IMR-90 (cell line): ENCODE measurements around the gene PIK3R5. TPM values are rescaled to one million over a fixed set of nuclear protein-coding genes. Genes with fewer than 3 reads are reported as not detected.

Source experiments
- ATAC-seq: fragments of 200-7000 bp; cut with Tn5 transposase; 2 replicates; pipeline ENCODE4 v1.9.1; 2020; ENCODE audit warnings: low read depth, mild to moderate bottlenecking, moderate library complexity
- BruUV-seq: library from RNA; stranded (reverse); fragments of 400-500 nt; replicated peaks from 2 replicates; lab custom pipeline; 2021; lab: Mats Ljungman, UMichigan
- CTCF ChIA-PET: fragments of 300-600 bp; formaldehyde crosslinking; extraction: SDS; loops from one replicate; lab custom pipeline; 2021; ENCODE audit warnings: antibody characterized with exemption; lab: Yijun Ruan, JAX
- POLR2A ChIA-PET: fragments of 300-600 bp; sonication (Branson Sonifier 250); formaldehyde crosslinking; loops from one replicate; lab custom pipeline; 2022; ENCODE audit warnings: antibody characterized with exemption; ENCODE audit not compliant: unreplicated experiment; lab: Charles Lee
- DNase-seq: peaks from one replicate; pipeline ENCODE4 v3.0.0; 2013
- H2AFZ ChIP-seq: replicated peaks from 2 replicates; pipeline ENCODE3; 2013; ENCODE audit warnings: low read length, mild to moderate bottlenecking; ENCODE audit not compliant: poor library complexity
- H2AK5ac ChIP-seq: 2 replicates; pipeline ENCODE4 v1.6.1; 2013; ENCODE audit warnings: low read depth, low read length, inconsistent platforms
- H2AK9ac ChIP-seq: replicated peaks from 2 replicates; pipeline ENCODE3; 2013; ENCODE audit warnings: mild to moderate bottlenecking, low read depth, low read length, moderate library complexity; ENCODE audit not compliant: poor library complexity
- H2BK120ac ChIP-seq: 2 replicates; pipeline ENCODE4 v1.6.1; 2013; ENCODE audit warnings: low read depth, low read length, inconsistent platforms
- H2BK15ac ChIP-seq: 3 replicates; pipeline ENCODE4 v1.6.1; 2013; ENCODE audit warnings: low read depth, low read length, inconsistent platforms
- H2BK20ac ChIP-seq: 2 replicates; pipeline ENCODE4 v1.6.1; 2013; ENCODE audit warnings: low read depth, mild to moderate bottlenecking, inconsistent platforms, low read length, moderate library complexity
- H2BK5ac ChIP-seq: 2 replicates; pipeline ENCODE4 v1.6.1; 2013; ENCODE audit warnings: mild to moderate bottlenecking, low read depth, low read length, inconsistent platforms; ENCODE audit not compliant: poor library complexity, severe bottlenecking
- H3K14ac ChIP-seq: replicated peaks from 2 replicates; pipeline ENCODE4 v1.6.1; 2013; ENCODE audit warnings: low read depth, low read length, inconsistent platforms
- H3K18ac ChIP-seq: 2 replicates; pipeline ENCODE4 v1.6.1; 2013; ENCODE audit warnings: low read depth, low read length, control low read depth
- H3K23ac ChIP-seq: 2 replicates; pipeline ENCODE4 v1.6.1; 2013; ENCODE audit warnings: low read depth, low read length, inconsistent platforms
- H3K27ac ChIP-seq: 2 replicates; pipeline ENCODE4 v1.5.1; 2013; ENCODE audit warnings: mild to moderate bottlenecking, control low read depth, low read length; ENCODE audit not compliant: insufficient read depth
- H3K27me3 ChIP-seq: 2 replicates; pipeline ENCODE4 v1.6.1; 2013; ENCODE audit warnings: low read length; ENCODE audit not compliant: control insufficient read depth, insufficient read depth
- H3K36me3 ChIP-seq: 2 replicates; pipeline ENCODE4 v1.6.1; 2013; ENCODE audit warnings: low read length, mixed read lengths; ENCODE audit not compliant: control insufficient read depth, insufficient read depth
- H3K4ac ChIP-seq: 2 replicates; pipeline ENCODE4 v1.6.1; 2013; ENCODE audit warnings: low read depth, low read length, inconsistent platforms
- H3K4me1 ChIP-seq: 2 replicates; pipeline ENCODE4 v1.6.1; 2013; ENCODE audit warnings: low read length, mixed read lengths; ENCODE audit not compliant: control insufficient read depth, insufficient read depth
- H3K4me2 ChIP-seq: 2 replicates; pipeline ENCODE4 v1.6.1; 2013; ENCODE audit warnings: low read depth, mild to moderate bottlenecking, control low read depth, low read length, moderate library complexity
- H3K4me3 ChIP-seq: 2 replicates; pipeline ENCODE4 v1.5.1; 2013; ENCODE audit warnings: low read depth, mild to moderate bottlenecking, control low read depth, low read length, moderate library complexity; ENCODE audit not compliant: insufficient read depth
- H3K56ac ChIP-seq: 2 replicates; pipeline ENCODE4 v1.6.1; 2013; ENCODE audit warnings: low read length, inconsistent platforms; ENCODE audit not compliant: insufficient read depth; ENCODE audit errors: extremely low read depth
- H3K79me1 ChIP-seq, 2 experiments: 2 replicates each; pipeline ENCODE4 v1.6.1; 2013; ENCODE audit warnings: low read length in 2 of 2, inconsistent platforms in 1 of 2, low read depth in 1 of 2
- H3K9ac ChIP-seq: 2 replicates; pipeline ENCODE4 v1.6.1; 2013; ENCODE audit warnings: low read depth, low read length, control low read depth
- H3K9me1 ChIP-seq: 2 replicates; pipeline ENCODE4 v1.6.1; 2013; ENCODE audit warnings: low read length, inconsistent platforms; ENCODE audit not compliant: insufficient read depth
- H3K9me3 ChIP-seq: 2 replicates; pipeline ENCODE4 v1.6.1; 2013; ENCODE audit warnings: low read length; ENCODE audit not compliant: control insufficient read depth, insufficient read depth
- H4K20me1 ChIP-seq: 2 replicates; pipeline ENCODE4 v1.6.1; 2013; ENCODE audit warnings: low read length, inconsistent platforms; ENCODE audit not compliant: insufficient read depth
- H4K5ac ChIP-seq: 2 replicates; pipeline ENCODE4 v1.6.1; 2013; ENCODE audit warnings: mild to moderate bottlenecking, low read depth, low read length, control low read depth
- H4K8ac ChIP-seq, 2 experiments: 2 replicates each; pipeline ENCODE4 v1.6.1; 2013; ENCODE audit warnings: low read depth in 2 of 2, low read length in 2 of 2, control low read depth in 1 of 2, inconsistent platforms in 1 of 2
- H4K91ac ChIP-seq: 2 replicates; pipeline ENCODE4 v1.6.1; 2013; ENCODE audit warnings: low read depth, low read length, inconsistent platforms; ENCODE audit not compliant: insufficient read depth
- BHLHE40 ChIP-seq: fragments of 150-350 bp; IDR thresholded peaks from 2 replicates; pipeline ENCODE4 v1.6.1; 2016; ENCODE audit warnings: mild to moderate bottlenecking, low read depth, low read length
- CEBPB ChIP-seq: IDR thresholded peaks from 2 replicates; pipeline ENCODE4 v1.6.1; 2012; ENCODE audit warnings: low read depth, low read length, improper control_type of control experiment
- CHD1 ChIP-seq: IDR thresholded peaks from 2 replicates; pipeline ENCODE4 v1.6.1; 2012; ENCODE audit warnings: low read depth, low read length, improper control_type of control experiment
- CTCF ChIP-seq: conservative IDR thresholded peaks from 2 replicates; pipeline ENCODE4 v1.5.1; 2012; ENCODE audit warnings: mild to moderate bottlenecking, low read depth, low read length, improper control_type of control experiment
- FOS ChIP-seq: fragments of 150-350 bp; IDR thresholded peaks from 2 replicates; pipeline ENCODE4 v1.6.1; 2016; ENCODE audit warnings: low read depth, low read length
- MAFK ChIP-seq: IDR thresholded peaks from 2 replicates; pipeline ENCODE4 v1.6.1; 2012; ENCODE audit warnings: low read depth, low read length, improper control_type of control experiment
- MAZ ChIP-seq: IDR thresholded peaks from 2 replicates; pipeline ENCODE4 v1.6.1; 2012; ENCODE audit warnings: low read depth, mild to moderate bottlenecking, low read length, improper control_type of control experiment, moderate library complexity, borderline replicate concordance
- NFE2L2 ChIP-seq: fragments of 150-350 bp; IDR thresholded peaks from 2 replicates; pipeline ENCODE4 v1.6.1; 2016; ENCODE audit warnings: low read depth, mild to moderate bottlenecking, low read length
- POLR2A ChIP-seq: IDR thresholded peaks from 2 replicates; pipeline ENCODE4 v1.6.1; 2012; ENCODE audit warnings: mild to moderate bottlenecking, low read depth, low read length
- RAD21 ChIP-seq: IDR thresholded peaks from 2 replicates; pipeline ENCODE4 v1.6.1; 2012; ENCODE audit warnings: low read length, improper control_type of control experiment
- RCOR1 ChIP-seq: IDR thresholded peaks from 2 replicates; pipeline ENCODE4 v1.6.1; 2012; ENCODE audit warnings: mild to moderate bottlenecking, low read length, improper control_type of control experiment; ENCODE audit not compliant: insufficient replicate concordance
- RFX5 ChIP-seq: IDR thresholded peaks from 2 replicates; pipeline ENCODE4 v1.8.0; 2012; ENCODE audit warnings: low read depth, mild to moderate bottlenecking, low read length, moderate library complexity
- SMC3 ChIP-seq: fragments of 150-350 bp; IDR thresholded peaks from 2 replicates; pipeline ENCODE4 v1.6.1; 2016; ENCODE audit warnings: low read depth, mild to moderate bottlenecking, antibody characterized with exemption, low read length, moderate library complexity
- WGBS, 2 experiments: methylation state at CpG; one replicate each; pipeline versions ENCODE4 v1.1.5 to v1.1.7; 2013; ENCODE audit warnings: missing lambda C conversion rate in 2 of 2; ENCODE audit not compliant: insufficient read length in 1 of 2; ENCODE audit errors: extremely low coverage in 2 of 2; 5-methylcytosine and 5-hydroxymethylcytosine counted together
- dilution Hi-C: fragments of 300-500 bp; cut with HindIII; formaldehyde crosslinking; loops from one replicate; pipeline ENCODE4 v1.14.3; 2018; ENCODE audit warnings: low sequenced_read_pairs; ENCODE audit not compliant: unreplicated experiment
- in situ Hi-C: fragments of 300-500 bp; cut with MboI; formaldehyde crosslinking; loops from 3 replicates; pipeline ENCODE4 v1.14.3; 2019; ENCODE audit warnings: low sequenced_read_pairs, inconsistent platforms, mixed read lengths
- intact Hi-C: fragments of 100-400 bp; cut with micrococcal nuclease; formaldehyde crosslinking; loops from 2 replicates; pipeline ENCODE4 v1.10.0; 2022
- polyA plus RNA-seq, 3 experiments: library from polyadenylated mRNA; depleted of rRNA; stranded (reverse); fragments of >200 nt; gene quantifications; 2 replicates each; pipeline ENCODE4 v1.2.3, GENCODE V29; 2012; ENCODE audit warnings: low replicate concordance in 1 of 3
- total RNA-seq: library from RNA; depleted of rRNA; stranded (reverse); fragments of >200 nt; gene quantifications from 2 replicates; pipeline ENCODE4 v1.2.3, GENCODE V29; 2012
- TF ChIP-seq, protein P1 (sequence below): fragments of 150-350 bp; IDR thresholded peaks from 2 replicates; pipeline ENCODE4 v1.6.1; 2017; ENCODE audit warnings: mild to moderate bottlenecking, antibody characterized with exemption, low read length, low read depth
- TF ChIP-seq, protein P2 (sequence below): fragments of 150-350 bp; IDR thresholded peaks from 2 replicates; pipeline ENCODE4 v1.6.1; 2016; ENCODE audit warnings: low read depth, mild to moderate bottlenecking, low read length, moderate library complexity, borderline replicate concordance

PIK3R5 gene
- total and polyA plus RNA-seq, 2 of the 4 experiments (the other 2 are of a cell fraction), result not detected

DNA sequence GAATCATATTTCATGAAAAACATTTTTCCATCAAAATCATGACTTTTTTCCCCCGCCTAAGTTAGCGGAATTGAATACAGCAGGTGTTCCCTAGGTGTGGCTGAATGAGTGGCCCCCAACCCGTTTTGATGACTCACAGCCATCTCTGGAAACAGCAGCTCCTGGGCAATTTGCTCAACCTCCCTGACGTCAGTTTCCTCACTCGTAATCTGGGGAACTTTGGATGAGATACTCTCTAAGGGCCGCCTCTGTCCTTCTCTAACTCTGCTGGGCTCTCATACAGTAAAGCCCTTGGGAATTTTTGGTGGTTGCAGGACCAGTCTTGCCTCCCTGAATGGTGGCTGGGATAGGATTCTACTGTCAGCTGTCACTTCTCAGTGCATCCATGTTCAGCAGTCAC lies 44.2 kb upstream of the PIK3R5 start:
- Histone ChIP-seq H2AFZ (no peak overlapping the region), H3K4me3 (no peak overlapping the region), H3K23ac (no peak overlapping the region), H3K18ac (no peak overlapping the region), H3K14ac (no peak overlapping the region), H3K36me3 (no peaks in the 10 kb centered on the region), H3K27me3 (peaks cover 10% of the 10 kb centered on the region), H2BK120ac (no peak overlapping the region), H2AK9ac (no peak overlapping the region), H3K79me1 (no peaks in the 10 kb centered on the region), H2BK5ac (no peak overlapping the region), H4K20me1 (no peaks in the 10 kb centered on the region), H2BK20ac (no peak overlapping the region), H3K4ac (no peak overlapping the region), H2BK15ac (no peak overlapping the region), H2AK5ac (no peak overlapping the region), H3K4me1 (no peaks in the 10 kb centered on the region), H4K91ac (no peak overlapping the region), H4K8ac (no peak overlapping the region), H3K4me2 (no peak overlapping the region), H4K5ac (no peak overlapping the region), H3K9me3 (no peaks in the 10 kb centered on the region), H3K9me1 (no peaks in the 10 kb centered on the region), H3K56ac (no peak overlapping the region), H3K27ac (no peak overlapping the region), H3K9ac (no peak overlapping the region)
- WGBS, 2 experiments, result no CpG with 5 or more reads among the region's 6 CpGs
- no peak for TF ChIP-seq BHLHE40
- no peak for TF ChIP-seq CHD1
- no peak for TF ChIP-seq NFE2L2
- TF ChIP-seq MAFK, result no peak
- no peak for TF ChIP-seq FOS
- TF ChIP-seq POLR2A, result no peak
- TF ChIP-seq RAD21, result no peak
- TF ChIP-seq, protein P1, sequence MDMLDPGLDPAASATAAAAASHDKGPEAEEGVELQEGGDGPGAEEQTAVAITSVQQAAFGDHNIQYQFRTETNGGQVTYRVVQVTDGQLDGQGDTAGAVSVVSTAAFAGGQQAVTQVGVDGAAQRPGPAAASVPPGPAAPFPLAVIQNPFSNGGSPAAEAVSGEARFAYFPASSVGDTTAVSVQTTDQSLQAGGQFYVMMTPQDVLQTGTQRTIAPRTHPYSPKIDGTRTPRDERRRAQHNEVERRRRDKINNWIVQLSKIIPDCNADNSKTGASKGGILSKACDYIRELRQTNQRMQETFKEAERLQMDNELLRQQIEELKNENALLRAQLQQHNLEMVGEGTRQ, result no peak
- no peak for TF ChIP-seq MAZ
- no peak for TF ChIP-seq SMC3
- TF ChIP-seq, protein P2, sequence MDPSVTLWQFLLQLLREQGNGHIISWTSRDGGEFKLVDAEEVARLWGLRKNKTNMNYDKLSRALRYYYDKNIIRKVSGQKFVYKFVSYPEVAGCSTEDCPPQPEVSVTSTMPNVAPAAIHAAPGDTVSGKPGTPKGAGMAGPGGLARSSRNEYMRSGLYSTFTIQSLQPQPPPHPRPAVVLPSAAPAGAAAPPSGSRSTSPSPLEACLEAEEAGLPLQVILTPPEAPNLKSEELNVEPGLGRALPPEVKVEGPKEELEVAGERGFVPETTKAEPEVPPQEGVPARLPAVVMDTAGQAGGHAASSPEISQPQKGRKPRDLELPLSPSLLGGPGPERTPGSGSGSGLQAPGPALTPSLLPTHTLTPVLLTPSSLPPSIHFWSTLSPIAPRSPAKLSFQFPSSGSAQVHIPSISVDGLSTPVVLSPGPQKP, result no peak
- no peak for TF ChIP-seq RCOR1
- no peak for TF ChIP-seq CTCF
- no peak for TF ChIP-seq RFX5
- TF ChIP-seq CEBPB, result no peak
- no TSS peak for BruUV-seq
- dilution Hi-C loops (no loop called here), in situ Hi-C loops (no loop called here), intact Hi-C loops (no loop called here)
- no peak for DNase-seq
- ATAC-seq, result no peak
- CTCF ChIA-PET, result no interaction called here
- POLR2A ChIA-PET, result no interaction called here
